Loucy (cell line): Measurements from ENCODE around the gene FGF22.

Source experiments
- H2AFZ ChIP-seq: fragments of 200-600 bp; sonication (generic); 2 replicates; pipeline ENCODE4 v1.6.0; 2016; ENCODE audit warnings: antibody characterized with exemption, mild to moderate bottlenecking, low read length, moderate library complexity
- H3F3A ChIP-seq: fragments of 200-600 bp; 2 replicates; pipeline ENCODE4 v1.6.0; 2016; ENCODE audit warnings: antibody characterized with exemption, low read depth, mild to moderate bottlenecking
- H3K27me3 ChIP-seq: fragments of 200-600 bp; sonication (generic); 2 replicates; pipeline ENCODE4 v1.6.1; 2014; ENCODE audit warnings: low read length, mild to moderate bottlenecking; ENCODE audit not compliant: insufficient read depth, poor library complexity, severe bottlenecking
- H3K36me3 ChIP-seq: fragments of 200-600 bp; sonication (generic); 2 replicates; pipeline ENCODE4 v1.6.1; 2016; ENCODE audit warnings: low read length; ENCODE audit not compliant: insufficient read depth
- H3K4me1 ChIP-seq: fragments of 200-600 bp; sonication (generic); 2 replicates; pipeline ENCODE4 v1.5.1; 2014; ENCODE audit warnings: low read length, mild to moderate bottlenecking; ENCODE audit not compliant: insufficient read depth, poor library complexity, severe bottlenecking
- H3K4me2 ChIP-seq: fragments of 200-600 bp; sonication (generic); 2 replicates; pipeline ENCODE4 v1.6.0; 2014; ENCODE audit warnings: antibody characterized with exemption, low read length, low read depth, mild to moderate bottlenecking; ENCODE audit not compliant: poor library complexity, severe bottlenecking
- H3K4me3 ChIP-seq: fragments of 200-600 bp; sonication (generic); 2 replicates; pipeline ENCODE4 v1.5.1; 2014; ENCODE audit warnings: low read length, mild to moderate bottlenecking, mixed read lengths; ENCODE audit not compliant: poor library complexity, severe bottlenecking
- H3K79me2 ChIP-seq: fragments of 200-600 bp; sonication (generic); 2 replicates; pipeline ENCODE4 v1.6.1; 2014; ENCODE audit warnings: low read length; ENCODE audit not compliant: insufficient read depth
- H3K9ac ChIP-seq: fragments of 200-600 bp; sonication (generic); 2 replicates; pipeline ENCODE4 v1.6.0; 2014; ENCODE audit warnings: mild to moderate bottlenecking, low read depth, low read length, moderate library complexity; ENCODE audit not compliant: poor library complexity, severe bottlenecking
- H3K9me2 ChIP-seq: fragments of 200-600 bp; sonication (generic); replicated peaks from 2 replicates; pipeline ENCODE4 v1.6.1; 2016; ENCODE audit warnings: low read depth, low read length, mixed read lengths
- H3K9me3 ChIP-seq: fragments of 200-600 bp; sonication (generic); 2 replicates; pipeline ENCODE4 v1.6.1; 2014; ENCODE audit warnings: mild to moderate bottlenecking, antibody characterized with exemption, low read length, low read depth; ENCODE audit not compliant: insufficient read depth
- H4K20me1 ChIP-seq: fragments of 200-600 bp; sonication (generic); 2 replicates; pipeline ENCODE4 v1.6.0; 2014; ENCODE audit warnings: antibody characterized with exemption, low read length, mild to moderate bottlenecking; ENCODE audit not compliant: insufficient read depth, poor library complexity, severe bottlenecking
- CTCF ChIP-seq: fragments of 200-600 bp; sonication (generic); conservative IDR thresholded peaks from 2 replicates; pipeline ENCODE4 v1.5.1; 2014; ENCODE audit warnings: mild to moderate bottlenecking, antibody characterized with exemption, low read length
- EZH2phosphoT487 ChIP-seq: fragments of 200-600 bp; IDR thresholded peaks from 2 replicates; pipeline ENCODE4 v1.6.1; 2018; ENCODE audit warnings: antibody characterized with exemption, mild to moderate bottlenecking, moderate library complexity, borderline replicate concordance

The FGF22 gene

GRCh38 chr19:687569-688166, 48.0 kb downstream of the FGF22 start:
- no peak overlapping the region for H2AFZ ChIP-seq
- no peaks in the 10 kb centered on the region for H3K27me3 ChIP-seq
- no peaks in the 10 kb centered on the region for H4K20me1 ChIP-seq
- no peaks in the 10 kb centered on the region for H3K4me1 ChIP-seq
- H3K4me2 ChIP-seq, result no peak overlapping the region
- H3K4me3 ChIP-seq, result no peak overlapping the region
- H3K9me2 ChIP-seq, result no peaks in the 10 kb centered on the region
- no peaks in the 10 kb centered on the region for H3F3A ChIP-seq
- H3K36me3 ChIP-seq, result no peaks in the 10 kb centered on the region
- H3K9ac ChIP-seq, result no peak overlapping the region
- H3K9me3 ChIP-seq, result no peaks in the 10 kb centered on the region
- no peaks in the 10 kb centered on the region for H3K79me2 ChIP-seq
- TF ChIP-seq EZH2phosphoT487 (no peak), CTCF (no peak)

GRCh38 chr19:688214-688613, 48.5 kb downstream of the FGF22 start:
- no peaks in the 10 kb centered on the region for H3K9me3 ChIP-seq
- H3K9me2 ChIP-seq, result no peaks in the 10 kb centered on the region
- no peaks in the 10 kb centered on the region for H3K36me3 ChIP-seq
- H3K79me2 ChIP-seq, result 0 out of 2 replicates have a peak, but pooled peaks cover under 1% of the 10 kb centered on the region
- no peaks in the 10 kb centered on the region for H3F3A ChIP-seq
- no peak overlapping the region for H3K4me3 ChIP-seq
- no peak overlapping the region for H3K4me2 ChIP-seq
- no peak overlapping the region for H2AFZ ChIP-seq
- H4K20me1 ChIP-seq, result no peaks in the 10 kb centered on the region
- H3K4me1 ChIP-seq, result no peaks in the 10 kb centered on the region
- H3K9ac ChIP-seq, result no peak overlapping the region
- H3K27me3 ChIP-seq, result no peaks in the 10 kb centered on the region
- TF ChIP-seq EZH2phosphoT487 (no peak), CTCF (no peak)

GRCh38 chr19:688992-689391, 49.3 kb downstream of the FGF22 start:
- Histone ChIP-seq H3K36me3 (no peaks in the 10 kb centered on the region), H3K9me2 (no peaks in the 10 kb centered on the region), H3K9ac (no peak overlapping the region), H4K20me1 (no peaks in the 10 kb centered on the region), H3K9me3 (no peaks in the 10 kb centered on the region), H3K27me3 (no peaks in the 10 kb centered on the region), H3K4me2 (no peak overlapping the region), H2AFZ (no peak overlapping the region), H3K4me3 (no peak overlapping the region), H3K4me1 (no peaks in the 10 kb centered on the region), H3K79me2 (0 out of 2 replicates have a peak, but pooled peaks cover 7% of the 10 kb centered on the region), H3F3A (no peaks in the 10 kb centered on the region)
- TF ChIP-seq EZH2phosphoT487 (no peak), CTCF (no peak)
